Trophoblast cell (in vitro differentiated cells and primary cell): ENCODE results near the gene VENTX.

ENCODE experiments used
- DNase-seq, 2 donors: peaks; one replicate each; pipeline ENCODE4 v3.0.0-alpha.2; 2016
- H2AFZ ChIP-seq: 2 replicates; pipeline ENCODE4 v1.6.1; 2013; ENCODE audit warnings: low read length, moderate library complexity, mild to moderate bottlenecking; ENCODE audit not compliant: insufficient read depth, poor library complexity
- H2AK5ac ChIP-seq: 2 replicates; pipeline ENCODE4 v1.6.1; 2013; ENCODE audit warnings: mild to moderate bottlenecking, low read length
- H2BK120ac ChIP-seq: 2 replicates; pipeline ENCODE4 v1.6.1; 2013; ENCODE audit warnings: low read length, mild to moderate bottlenecking, moderate library complexity; ENCODE audit not compliant: insufficient read depth, poor library complexity
- H2BK12ac ChIP-seq: 2 replicates; pipeline ENCODE4 v1.6.1; 2013; ENCODE audit warnings: mild to moderate bottlenecking, low read length, moderate library complexity
- H2BK5ac ChIP-seq: 2 replicates; pipeline ENCODE4 v1.6.1; 2013; ENCODE audit warnings: low read length, low read depth, moderate library complexity, mild to moderate bottlenecking; ENCODE audit not compliant: poor library complexity
- H3K14ac ChIP-seq: 2 replicates; pipeline ENCODE4 v1.6.1; 2013; ENCODE audit warnings: mild to moderate bottlenecking, low read length
- H3K18ac ChIP-seq: 2 replicates; pipeline ENCODE4 v1.6.1; 2013; ENCODE audit warnings: mild to moderate bottlenecking, low read length
- H3K23ac ChIP-seq: 2 replicates; pipeline ENCODE4 v1.6.1; 2013; ENCODE audit warnings: low read length
- H3K27ac ChIP-seq: 2 replicates; pipeline ENCODE4 v1.5.1; 2013; ENCODE audit warnings: low read depth, mild to moderate bottlenecking, inconsistent platforms, low read length, moderate library complexity
- H3K27me3 ChIP-seq: 2 replicates; pipeline ENCODE4 v1.6.1; 2013; ENCODE audit warnings: inconsistent platforms, mild to moderate bottlenecking, low read length, moderate library complexity; ENCODE audit not compliant: insufficient read depth
- H3K36me3 ChIP-seq, 2 experiments: 1 replicate in 1 of 2; 2 replicates in 1 of 2; pipeline ENCODE4 v1.6.1; 2013; ENCODE audit warnings: low read length in 2 of 2, mild to moderate bottlenecking in 2 of 2, moderate library complexity in 1 of 2; ENCODE audit not compliant: insufficient read depth in 2 of 2, control insufficient read depth in 1 of 2
- H3K4ac ChIP-seq: 2 replicates; pipeline ENCODE4 v1.6.1; 2013; ENCODE audit warnings: low read depth, mild to moderate bottlenecking, low read length, moderate library complexity
- H3K4me1 ChIP-seq, 2 experiments: 1 replicate in 1 of 2; 2 replicates in 1 of 2; pipeline ENCODE4 v1.6.1; 2013; ENCODE audit warnings: low read length in 2 of 2, mild to moderate bottlenecking in 2 of 2, moderate library complexity in 1 of 2; ENCODE audit not compliant: insufficient read depth in 2 of 2, control insufficient read depth in 1 of 2
- H3K4me2 ChIP-seq: 2 replicates; pipeline ENCODE4 v1.6.1; 2013; ENCODE audit warnings: inconsistent platforms, mild to moderate bottlenecking, low read length, moderate library complexity
- H3K4me3 ChIP-seq: 2 replicates; pipeline ENCODE4 v1.5.1; 2013; ENCODE audit warnings: mild to moderate bottlenecking, low read depth, low read length, inconsistent platforms
- H3K79me1 ChIP-seq: one replicate; pipeline ENCODE4 v1.6.1; 2013; ENCODE audit warnings: low read length
- H3K79me2 ChIP-seq: 2 replicates; pipeline ENCODE4 v1.6.1; 2013; ENCODE audit warnings: low read length, mild to moderate bottlenecking; ENCODE audit not compliant: control insufficient read depth, insufficient read depth, poor library complexity
- H3K9ac ChIP-seq: 2 replicates; pipeline ENCODE4 v1.6.1; 2013; ENCODE audit warnings: mild to moderate bottlenecking, low read length
- H3K9me3 ChIP-seq: 2 replicates; pipeline ENCODE4 v1.6.1; 2013; ENCODE audit warnings: low read depth, mild to moderate bottlenecking, control low read depth, inconsistent platforms, low read length; ENCODE audit not compliant: insufficient read depth
- H4K12ac ChIP-seq: 2 replicates; pipeline ENCODE4 v1.6.1; 2013; ENCODE audit warnings: low read depth, mild to moderate bottlenecking, low read length, moderate library complexity
- H4K8ac ChIP-seq: 2 replicates; pipeline ENCODE4 v1.6.1; 2013; ENCODE audit warnings: low read depth, mild to moderate bottlenecking, low read length, moderate library complexity
- H4K91ac ChIP-seq: one replicate; pipeline ENCODE4 v1.6.1; 2013; ENCODE audit warnings: low read depth, mild to moderate bottlenecking, low read length, moderate library complexity
- whole genome bisulfite sequencing: extraction: QIAGEN DNeasy Blood & Tissue Kit; methylation state at CpG from one replicate; pipeline ENCODE4 v1.1.7; 2013; ENCODE audit warnings: missing lambda C conversion rate; ENCODE audit not compliant: insufficient read length, insufficient coverage; ENCODE audit errors: extremely low coverage; 5-methylcytosine and 5-hydroxymethylcytosine counted together

Gene VENTX

DNA sequence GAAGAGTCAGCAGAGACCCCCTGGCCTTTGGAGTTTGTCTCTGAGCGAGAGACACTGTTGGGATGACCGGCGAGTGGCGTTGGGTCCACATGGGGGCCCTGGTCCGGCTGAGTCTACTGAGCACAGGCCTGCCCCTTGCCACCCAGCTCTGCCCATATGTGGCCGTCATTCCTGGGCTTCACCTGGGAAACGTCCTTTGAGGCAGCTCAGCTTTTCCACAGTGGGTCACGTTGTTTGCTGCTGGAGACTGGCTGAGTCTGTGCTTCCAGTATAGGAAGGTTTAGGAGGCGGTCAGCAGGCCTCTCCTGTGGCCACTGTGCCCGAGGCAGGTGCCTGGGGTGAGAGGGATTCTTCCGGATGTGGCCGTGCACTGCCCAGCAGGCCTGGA, 21.9 kb downstream of the VENTX start:
- Histone ChIP-seq H3K23ac (no peak overlapping the region), H4K91ac (no peak overlapping the region), H2BK12ac (no peak overlapping the region), H2BK120ac (no peak overlapping the region), H4K12ac (no peak overlapping the region), H2AFZ (no peak overlapping the region), H3K4me2 (no peak overlapping the region), H3K4me1 (peaks cover 4 to 6% of the 10 kb centered on the region in 2 experiments), H2BK5ac (no peak overlapping the region), H3K18ac (no peak overlapping the region), H3K4me3 (no peak overlapping the region), H3K36me3 (no peaks in the 10 kb centered on the region), H3K14ac (no peak overlapping the region), H3K9ac (no peak overlapping the region), H3K79me2 (peaks cover 2% of the 10 kb centered on the region), H3K27ac (no peak overlapping the region), H2AK5ac (no peak overlapping the region), H3K79me1 (peaks cover 4% of the 10 kb centered on the region), H3K27me3 (no peaks in the 10 kb centered on the region), H4K8ac (no peak overlapping the region), H3K9me3 (peaks cover 2% of the 10 kb centered on the region), H3K4ac (no peak overlapping the region)
- no CpG with 5 or more reads among the region's 12 CpGs for WGBS
- no peak for DNase-seq

DNA sequence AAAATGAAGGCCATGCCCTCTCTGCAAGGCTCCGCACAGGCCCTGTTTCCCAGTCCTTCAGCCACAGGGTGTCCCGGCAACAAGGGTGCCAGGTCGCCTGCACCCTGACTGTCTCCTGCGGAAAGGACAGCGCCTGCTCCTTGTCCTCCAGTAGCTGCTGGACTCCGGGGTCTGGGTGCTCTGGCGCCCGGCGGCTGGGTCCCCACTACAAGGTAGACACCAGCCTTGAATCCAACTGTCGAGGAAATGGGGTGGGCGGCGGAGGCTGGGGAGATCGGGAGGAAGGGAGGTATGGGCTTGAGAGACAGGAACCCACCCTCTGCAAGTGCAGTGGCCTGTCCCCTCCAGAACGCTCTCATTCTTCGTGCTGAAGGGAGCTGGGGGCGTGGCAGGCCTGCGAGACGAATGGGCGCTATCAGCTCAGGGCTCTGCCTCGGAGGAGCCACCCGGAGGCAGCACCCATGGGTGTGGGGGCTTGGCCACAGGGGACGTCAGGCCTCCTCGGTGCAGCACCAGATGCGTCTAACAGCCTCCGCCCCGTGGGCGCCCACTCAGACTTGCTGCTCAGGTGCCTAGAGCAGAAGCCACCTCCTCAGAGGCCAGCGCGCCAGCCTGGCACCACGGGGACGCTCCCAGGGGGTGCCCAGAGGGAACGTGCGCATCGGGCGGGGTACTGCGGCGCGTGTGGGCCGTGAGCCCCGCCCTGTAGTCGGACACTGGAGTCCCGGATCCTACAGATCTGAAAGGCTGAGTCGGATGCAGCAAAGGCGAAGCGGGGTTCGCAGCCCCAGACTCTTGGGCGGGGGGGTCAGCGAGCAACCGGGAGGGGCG, 23.5 kb downstream of the VENTX start:
- Histone ChIP-seq H4K91ac (peak overlapping the region; percentile 92), H2AFZ (peak overlapping the region; percentile 91), H4K12ac (peak overlapping the region; percentile 79), H2BK12ac (no peak overlapping the region), H3K18ac (peak overlapping the region; percentile 60), H3K14ac (peak overlapping the region; percentile 89), H2BK5ac (no peak overlapping the region), H3K4me1 (peaks cover 4 to 6% of the 10 kb centered on the region in 2 experiments), H2AK5ac (peak overlapping the region; percentile 31), H3K4me3 (peak overlapping the region; percentile 91), H3K36me3 (peaks cover 0 to 2% of the 10 kb centered on the region in 2 experiments), H3K23ac (no peak overlapping the region), H3K4me2 (peak overlapping the region; percentile 70), H3K79me1 (peaks cover 4% of the 10 kb centered on the region), H3K79me2 (peaks cover 2% of the 10 kb centered on the region), H3K27ac (no peak overlapping the region), H2BK120ac (peak overlapping the region; percentile 85), H4K8ac (peak overlapping the region; percentile 95), H3K9ac (no peak overlapping the region), H3K4ac (peak overlapping the region; percentile 88), H3K27me3 (no peaks in the 10 kb centered on the region), H3K9me3 (peaks cover 2% of the 10 kb centered on the region)
- no CpG with 5 or more reads among the region's 50 CpGs for WGBS
- peak; percentile 25 to 36 for DNase-seq

DNA sequence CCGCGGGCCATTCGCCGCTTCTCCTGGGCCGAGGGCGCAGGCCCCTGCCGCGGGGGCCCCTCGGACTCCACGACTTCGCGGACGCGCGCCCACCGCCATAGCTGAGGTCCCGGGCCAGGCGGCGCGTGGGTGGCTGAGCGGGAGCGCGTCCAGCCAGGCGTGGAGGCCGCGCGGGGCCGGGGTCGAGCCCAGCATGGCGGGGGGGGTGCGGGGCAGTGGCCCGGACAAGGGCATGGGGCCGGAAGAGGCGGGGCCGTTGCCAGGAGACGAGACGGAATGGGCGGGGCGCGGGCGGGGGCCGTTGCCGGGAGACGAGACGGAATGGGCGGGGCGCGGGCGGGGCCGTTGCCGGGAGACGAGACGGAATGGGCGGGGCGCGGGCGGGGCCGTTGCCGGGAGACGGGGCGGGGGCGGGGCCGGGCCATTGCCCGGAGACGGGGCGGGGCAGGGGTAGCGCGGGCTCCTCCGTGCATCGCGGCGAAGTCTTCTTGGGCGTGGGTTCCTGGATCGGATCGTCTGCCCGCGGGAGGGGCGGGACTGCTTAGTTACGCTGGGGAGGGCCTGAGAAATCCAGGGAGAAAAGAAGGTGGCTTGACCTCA, 24.2 kb downstream of the VENTX start:
- peak overlapping the region; percentile 91 for H2AFZ ChIP-seq
- H3K27ac ChIP-seq: no peak overlapping the region
- H4K12ac ChIP-seq: peak overlapping the region; percentile 66
- H4K8ac ChIP-seq: peak overlapping the region; percentile 95
- peaks cover 4% of the 10 kb centered on the region for H3K79me1 ChIP-seq
- peaks cover 0 to 2% of the 10 kb centered on the region in 2 experiments for H3K36me3 ChIP-seq
- H2BK5ac ChIP-seq: no peak overlapping the region
- WGBS: no CpG with 5 or more reads among the region's 79 CpGs
- peak overlapping the region; percentile 77 for H3K18ac ChIP-seq
- peak overlapping the region; percentile 88 for H3K4ac ChIP-seq
- no peak overlapping the region for H3K23ac ChIP-seq
- no peak overlapping the region for H2AK5ac ChIP-seq
- DNase-seq: peak; percentile 72 to 76
- H3K4me3 ChIP-seq: peak overlapping the region; percentile 91
- peak overlapping the region; percentile 92 for H4K91ac ChIP-seq
- peaks cover 2% of the 10 kb centered on the region for H3K79me2 ChIP-seq
- no peak overlapping the region for H2BK12ac ChIP-seq
- H3K27me3 ChIP-seq: no peaks in the 10 kb centered on the region
- H2BK120ac ChIP-seq: peak overlapping the region; percentile 85
- peak overlapping the region; percentile 70 for H3K4me2 ChIP-seq
- peak overlapping the region; percentile 89 for H3K14ac ChIP-seq
- peak overlapping the region; percentile 78 for H3K9ac ChIP-seq
- peaks cover 4 to 6% of the 10 kb centered on the region in 2 experiments for H3K4me1 ChIP-seq
- peaks cover 2% of the 10 kb centered on the region for H3K9me3 ChIP-seq

DNA sequence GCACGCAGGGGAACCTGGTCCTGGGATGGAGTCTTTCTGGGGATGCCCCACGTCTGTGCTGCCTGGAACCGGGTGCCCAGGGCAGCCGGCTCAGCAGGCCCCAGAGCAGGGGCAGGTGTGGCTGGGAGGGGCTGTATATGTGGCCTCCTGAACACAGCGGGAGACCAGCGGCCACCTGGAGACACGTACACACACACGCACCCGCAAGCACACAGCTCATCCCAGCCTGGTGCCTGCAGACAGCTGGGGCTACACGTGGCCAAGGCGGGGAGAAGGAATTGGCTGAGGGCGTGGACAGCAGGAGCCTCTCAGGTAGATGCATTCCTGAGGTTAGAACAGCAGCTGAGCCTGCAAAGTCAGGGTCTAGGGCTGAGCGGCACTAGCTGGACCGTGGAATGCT, 25.0 kb downstream of the VENTX start:
- Histone ChIP-seq H2AFZ (no peak overlapping the region), H3K4me2 (no peak overlapping the region), H3K79me2 (peaks cover 2% of the 10 kb centered on the region), H3K36me3 (peaks cover 0 to 5% of the 10 kb centered on the region in 2 experiments), H3K9me3 (peaks cover 2% of the 10 kb centered on the region), H3K18ac (no peak overlapping the region), H3K4me1 (peaks cover 4% of the 10 kb centered on the region in 2 experiments), H4K12ac (no peak overlapping the region), H2AK5ac (no peak overlapping the region), H3K27me3 (no peaks in the 10 kb centered on the region), H3K27ac (no peak overlapping the region), H3K79me1 (peaks cover 4% of the 10 kb centered on the region), H4K91ac (no peak overlapping the region), H2BK5ac (no peak overlapping the region), H3K9ac (no peak overlapping the region), H3K23ac (no peak overlapping the region), H4K8ac (no peak overlapping the region), H3K4ac (no peak overlapping the region), H3K14ac (no peak overlapping the region), H2BK120ac (no peak overlapping the region), H3K4me3 (no peak overlapping the region), H2BK12ac (no peak overlapping the region)
- DNase-seq: peak; percentile 8 to 89
- WGBS: no CpG with 5 or more reads among the region's 14 CpGs
